Large intestine (tissue), 3 donors: ENCODE measurements around the gene CLASP1. TPM values are rescaled to one million over a fixed set of nuclear protein-coding genes. Genes with fewer than 3 reads are reported as not detected.

Experiments
- DNase-seq, 2 donors: peaks; one replicate each; pipeline versions ENCODE4 v3.0.0 to v3.0.0-alpha.2; 2013
- H3K27ac ChIP-seq: one replicate; pipeline ENCODE4 v1.5.1; 2013; ENCODE audit warnings: low read length
- H3K27me3 ChIP-seq: 2 replicates; pipeline ENCODE4 v1.6.1; 2013; ENCODE audit warnings: low read length; ENCODE audit not compliant: control insufficient read depth, insufficient read depth
- H3K36me3 ChIP-seq: 2 replicates; pipeline ENCODE4 v1.6.1; 2013; ENCODE audit warnings: low read length; ENCODE audit not compliant: control insufficient read depth, insufficient read depth
- H3K4me1 ChIP-seq: one replicate; pipeline ENCODE4 v1.6.1; 2013; ENCODE audit warnings: low read length; ENCODE audit not compliant: control insufficient read depth, insufficient read depth
- H3K4me3 ChIP-seq: one replicate; pipeline ENCODE4 v1.5.1; 2013; ENCODE audit warnings: low read length
- H3K9me3 ChIP-seq: one replicate; pipeline ENCODE4 v1.6.1; 2013; ENCODE audit warnings: mild to moderate bottlenecking, low read depth, low read length, moderate library complexity; ENCODE audit not compliant: control insufficient read depth
- WGBS: methylation state at CpG from one replicate; pipeline ENCODE4 v1.1.5; 2013; ENCODE audit warnings: low lambda C conversion rate; ENCODE audit not compliant: insufficient coverage; 5-methylcytosine and 5-hydroxymethylcytosine counted together
- polyA plus RNA-seq: library from polyadenylated mRNA; unstranded; fragments of 120-200 nt; gene quantifications from one replicate; pipeline ENCODE4 v1.2.1, GENCODE V29; 2013

Gene CLASP1
- polyA plus RNA-seq, 1 donor, result 31.8 TPM

DNA sequence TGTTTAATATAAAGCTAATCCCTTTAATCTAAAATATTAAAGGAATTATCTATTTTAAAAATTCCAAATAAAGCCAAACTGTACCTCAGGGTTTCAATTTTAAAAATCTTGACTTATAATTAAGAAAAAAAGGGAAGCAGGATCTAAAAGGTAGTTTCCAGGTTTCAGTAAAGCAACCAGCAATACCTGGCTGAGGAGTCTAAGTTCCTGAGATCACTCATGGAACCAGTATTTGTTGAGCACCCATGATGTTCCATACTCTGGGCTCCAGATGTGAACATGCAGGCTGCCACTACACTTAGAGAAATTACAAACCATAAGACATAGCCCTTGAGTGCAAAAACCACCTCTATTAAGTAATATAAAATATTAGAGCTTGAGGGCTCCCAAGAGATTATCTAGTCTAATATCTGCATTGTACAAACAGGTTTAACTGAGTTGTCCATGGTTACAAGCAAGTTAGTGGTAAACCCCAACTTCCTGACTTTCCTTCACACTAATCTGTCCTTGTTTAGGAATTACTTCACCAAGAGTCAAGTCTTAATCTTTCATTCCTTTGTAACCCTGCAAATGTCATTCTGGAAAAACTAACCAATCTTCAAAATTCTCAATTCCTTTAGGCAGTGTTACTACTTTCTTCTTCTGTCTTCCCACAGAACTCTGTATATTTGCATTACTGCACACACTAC lies 49.2 kb downstream of the CLASP1 start:
- no peak for DNase-seq
- Histone ChIP-seq H3K27ac (no peak overlapping the region), H3K27me3 (no peaks in the 10 kb centered on the region), H3K4me3 (no peak overlapping the region), H3K4me1 (no peaks in the 10 kb centered on the region), H3K9me3 (no peaks in the 10 kb centered on the region), H3K36me3 (peaks cover 10% of the 10 kb centered on the region)

DNA sequence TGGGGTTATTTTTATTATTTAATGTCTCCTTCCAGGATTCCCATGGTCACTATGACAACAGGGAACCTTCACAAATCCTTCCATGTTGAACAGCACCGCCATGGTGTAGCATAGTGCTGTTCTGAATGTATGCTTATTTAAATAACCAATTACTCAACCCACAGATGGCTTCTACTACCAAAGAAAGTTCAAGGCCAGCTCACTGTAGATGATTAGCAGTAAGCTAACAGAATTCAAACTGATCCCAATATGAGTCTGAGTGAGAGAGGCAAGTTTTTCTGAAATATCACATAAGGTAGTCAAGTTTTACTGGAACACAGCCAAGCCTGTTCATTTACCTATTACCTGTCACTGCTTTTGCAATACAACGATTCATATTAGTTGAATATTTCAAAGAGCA lies 51.2 kb downstream of the CLASP1 start:
- no peaks in the 10 kb centered on the region for H3K9me3 ChIP-seq
- H3K27me3 ChIP-seq, result no peaks in the 10 kb centered on the region
- H3K27ac ChIP-seq, result no peak overlapping the region
- no peaks in the 10 kb centered on the region for H3K36me3 ChIP-seq
- H3K4me1 ChIP-seq, result no peaks in the 10 kb centered on the region
- DNase-seq, result no peak
- H3K4me3 ChIP-seq, result no peak overlapping the region
- WGBS, result 75% methylated on average over 1 of the region's 2 CpGs

DNA sequence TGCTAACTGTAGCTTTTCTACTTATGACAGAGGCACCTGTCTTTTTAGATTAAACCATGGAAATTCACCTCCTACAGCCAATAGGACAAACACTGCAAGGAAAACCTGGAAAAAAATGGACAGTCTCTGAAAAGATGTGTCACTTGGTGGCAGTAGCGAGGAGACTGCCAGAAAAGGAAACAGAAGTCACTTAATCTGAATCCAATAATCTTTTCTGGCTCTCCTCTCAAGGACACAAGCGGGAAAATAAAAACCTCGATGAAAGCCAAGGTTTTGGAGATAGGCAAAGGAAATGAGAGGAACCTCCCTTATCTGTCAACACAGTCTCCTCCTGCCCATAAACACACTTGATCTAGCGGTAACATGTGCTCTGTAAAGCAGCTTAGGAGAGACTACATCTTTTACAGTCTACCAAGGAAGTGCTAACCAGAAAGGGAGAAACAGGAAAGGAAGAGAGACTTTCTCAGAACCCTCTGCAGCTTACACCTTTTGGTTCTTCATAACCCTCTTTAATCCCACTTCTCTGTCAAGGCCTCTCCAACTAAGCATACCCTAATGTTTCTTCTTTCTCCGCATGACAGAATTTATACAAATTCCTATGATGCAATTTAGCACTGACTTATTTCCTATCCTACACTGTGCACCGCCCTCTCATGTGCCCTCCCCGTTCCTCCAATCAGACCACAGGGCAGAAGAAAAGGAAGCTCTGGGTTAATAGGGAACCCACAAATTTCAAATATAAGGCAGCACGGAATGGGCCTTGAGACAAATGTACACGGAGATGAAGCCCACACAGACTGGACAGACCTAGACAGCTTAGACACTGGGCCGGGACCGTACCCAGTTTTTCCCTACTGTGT lies 52.8 kb downstream of the CLASP1 start:
- Histone ChIP-seq H3K9me3 (no peaks in the 10 kb centered on the region), H3K27me3 (no peaks in the 10 kb centered on the region), H3K36me3 (no peaks in the 10 kb centered on the region), H3K4me3 (no peak overlapping the region), H3K4me1 (no peaks in the 10 kb centered on the region), H3K27ac (peak overlapping the region; percentile 38)
- WGBS, result no CpG with 5 or more reads among the region's 11 CpGs
- DNase-seq, result peak; percentile 13 to 66

DNA sequence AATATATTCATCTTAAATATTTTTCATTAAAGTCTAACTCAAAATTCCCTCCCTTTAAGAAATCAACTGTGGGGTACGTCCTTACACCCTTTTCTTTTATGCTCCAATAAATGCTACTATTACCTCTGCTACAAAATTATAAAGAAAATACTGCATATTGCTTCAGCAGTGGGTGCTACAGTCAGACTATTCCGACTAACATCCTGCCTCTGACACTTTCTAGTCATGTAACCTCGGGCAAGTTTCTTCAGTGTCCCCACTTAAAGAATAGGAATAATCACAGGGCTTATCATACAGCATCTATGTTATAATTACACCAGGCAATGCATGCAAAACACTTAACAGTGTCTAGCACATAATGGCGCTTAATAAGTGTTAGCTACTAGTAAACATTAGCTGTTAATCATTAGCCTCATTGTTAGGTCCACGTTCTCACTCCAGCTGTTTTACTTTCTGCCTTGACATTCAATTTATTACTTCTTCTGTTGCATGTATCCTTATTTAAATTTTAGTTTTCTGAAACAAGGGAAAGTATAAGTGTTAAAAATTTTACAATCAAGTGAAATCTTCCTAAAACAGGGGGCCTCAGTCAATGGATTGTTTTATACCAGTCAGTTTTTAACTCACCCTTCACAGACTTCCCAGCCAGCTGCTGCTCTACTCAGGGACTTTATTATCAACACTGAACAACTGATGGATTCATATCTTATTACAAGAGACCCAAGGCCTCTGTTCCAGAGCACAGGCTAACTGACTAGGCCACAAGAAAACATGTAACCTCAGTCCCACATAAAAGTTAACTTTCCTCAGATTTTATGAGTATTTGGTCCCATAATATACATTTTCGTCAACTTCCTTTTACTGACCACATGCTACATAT lies 54.0 kb downstream of the CLASP1 start:
- Histone ChIP-seq H3K27ac (no peak overlapping the region), H3K4me1 (no peaks in the 10 kb centered on the region), H3K9me3 (no peaks in the 10 kb centered on the region), H3K4me3 (no peak overlapping the region), H3K36me3 (no peaks in the 10 kb centered on the region), H3K27me3 (no peaks in the 10 kb centered on the region)
- peak; percentile 12 to 52 for DNase-seq
- WGBS, result 50% methylated on average over 2 of the region's 6 CpGs

DNA sequence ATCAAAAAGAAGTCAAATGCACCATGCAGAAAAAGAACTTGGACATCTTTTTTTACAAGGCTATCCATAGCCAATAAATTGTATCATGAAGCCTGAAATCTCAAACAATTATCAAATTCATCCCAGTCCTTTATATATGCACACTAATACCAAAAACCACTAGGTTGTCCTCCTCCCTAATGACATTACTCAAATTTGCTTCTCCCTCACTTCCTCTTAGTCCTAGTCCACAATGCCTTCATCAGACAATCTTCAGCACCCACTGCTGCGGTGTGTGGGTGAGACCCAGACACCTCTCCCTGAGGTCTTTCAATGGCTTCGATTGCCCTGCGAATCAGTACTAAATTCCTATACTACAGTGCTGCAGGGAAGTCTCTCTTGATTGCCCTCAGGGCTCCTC lies 58.1 kb downstream of the CLASP1 start:
- Histone ChIP-seq H3K4me1 (no peaks in the 10 kb centered on the region), H3K36me3 (peaks cover 5% of the 10 kb centered on the region), H3K4me3 (no peak overlapping the region), H3K9me3 (no peaks in the 10 kb centered on the region), H3K27me3 (no peaks in the 10 kb centered on the region), H3K27ac (no peak overlapping the region)
- DNase-seq, result no peak
- no CpG with 5 or more reads among the region's 3 CpGs for whole genome bisulfite sequencing

DNA sequence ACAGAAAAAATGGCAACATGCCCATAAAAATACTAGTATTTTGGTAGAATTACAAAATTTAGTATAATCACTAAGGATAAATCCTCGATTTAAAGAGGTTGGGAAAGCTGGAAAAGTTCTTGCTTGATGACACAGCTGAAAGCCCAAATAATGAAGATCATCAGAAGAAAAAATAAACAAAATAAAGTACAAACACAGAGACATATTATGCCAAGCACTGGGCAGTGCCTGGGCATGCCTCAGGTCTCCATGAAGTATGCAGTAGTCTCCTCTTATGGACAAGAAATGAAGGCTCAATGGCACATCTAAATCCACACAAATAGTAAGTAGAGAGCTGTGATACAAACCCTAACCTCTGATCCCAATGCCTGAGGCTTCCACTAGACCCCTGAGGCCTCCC lies 60.9 kb downstream of the CLASP1 start:
- WGBS, result 100% methylated on average over 1 of the region's 1 CpG
- Histone ChIP-seq H3K27me3 (no peaks in the 10 kb centered on the region), H3K4me1 (no peaks in the 10 kb centered on the region), H3K9me3 (no peaks in the 10 kb centered on the region), H3K36me3 (peaks cover 5% of the 10 kb centered on the region), H3K27ac (no peak overlapping the region), H3K4me3 (no peak overlapping the region)
- DNase-seq, result no peak

DNA sequence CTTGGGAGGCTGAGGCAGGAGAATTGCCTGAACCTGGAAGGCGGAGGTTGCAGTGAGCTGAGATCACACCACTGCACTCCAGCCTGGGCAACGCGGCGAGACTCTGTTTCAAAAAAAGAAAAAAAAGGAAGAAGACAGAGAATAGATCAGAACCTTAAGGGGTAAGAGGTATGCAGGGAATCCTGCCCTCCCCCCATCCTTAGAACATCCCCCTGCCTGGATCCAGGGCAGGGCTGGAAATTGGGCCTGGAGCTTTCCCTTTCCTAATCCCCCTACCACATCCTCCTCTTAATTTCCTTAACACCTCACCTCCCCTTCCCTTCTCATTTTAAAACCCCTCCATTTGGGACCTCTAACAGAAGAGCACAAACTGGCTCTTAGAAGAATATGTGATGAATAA lies 62.1 kb downstream of the CLASP1 start:
- WGBS, result no CpG with 5 or more reads among the region's 4 CpGs
- Histone ChIP-seq H3K4me3 (no peak overlapping the region), H3K36me3 (peaks cover 5% of the 10 kb centered on the region), H3K9me3 (no peaks in the 10 kb centered on the region), H3K4me1 (no peaks in the 10 kb centered on the region), H3K27me3 (no peaks in the 10 kb centered on the region), H3K27ac (no peak overlapping the region)
- DNase-seq, result no peak

DNA sequence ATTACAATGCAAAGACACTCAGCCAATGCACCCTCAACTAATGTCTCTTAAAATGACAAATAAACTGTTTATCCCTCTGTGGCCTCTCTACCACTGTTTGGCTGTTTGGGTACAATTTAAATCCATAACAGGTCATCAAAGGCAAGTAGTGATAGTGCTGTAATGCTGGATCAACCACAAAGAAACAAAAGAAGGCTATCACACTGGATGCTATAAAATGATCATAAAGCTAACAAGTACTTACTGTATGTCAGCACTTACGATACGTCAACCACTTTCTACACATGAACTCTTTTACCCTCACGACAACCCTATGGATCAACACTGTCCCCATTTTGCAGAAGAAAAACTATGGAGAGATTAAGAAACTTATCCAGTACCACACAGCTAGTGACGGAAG lies 64.5 kb downstream of the CLASP1 start:
- H3K36me3 ChIP-seq, result peaks cover 5% of the 10 kb centered on the region
- WGBS, result 75% methylated on average over 2 of the region's 4 CpGs
- H3K27ac ChIP-seq, result no peak overlapping the region

DNA sequence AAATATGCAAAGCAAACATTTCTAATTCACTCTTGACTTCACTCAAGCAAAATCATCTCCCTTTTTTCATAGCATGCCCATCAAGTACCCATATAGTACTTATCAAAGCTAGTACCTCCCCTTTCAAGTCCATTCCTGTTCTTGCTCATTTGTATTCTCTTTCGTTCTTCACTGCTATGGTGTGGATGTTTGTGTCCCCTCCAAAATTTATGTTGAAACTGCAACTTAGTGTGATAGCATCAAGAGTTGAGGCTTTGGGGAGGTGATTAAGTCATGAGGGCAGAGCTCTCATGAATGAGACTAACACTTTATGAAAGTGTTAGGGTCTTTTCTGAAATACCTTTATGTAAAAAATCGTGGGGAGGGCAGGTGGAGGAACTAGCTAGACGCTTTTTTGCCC lies 65.7 kb downstream of the CLASP1 start:
- WGBS, result 100% methylated on average over 3 of the region's 3 CpGs

More for the DNA sequence above, 64.5 kb downstream of the CLASP1 start:
- Histone ChIP-seq H3K4me1 (no peaks in the 10 kb centered on the region), H3K27me3 (no peaks in the 10 kb centered on the region), H3K4me3 (no peak overlapping the region), H3K9me3 (no peaks in the 10 kb centered on the region)
- no peak for DNase-seq

DNA sequence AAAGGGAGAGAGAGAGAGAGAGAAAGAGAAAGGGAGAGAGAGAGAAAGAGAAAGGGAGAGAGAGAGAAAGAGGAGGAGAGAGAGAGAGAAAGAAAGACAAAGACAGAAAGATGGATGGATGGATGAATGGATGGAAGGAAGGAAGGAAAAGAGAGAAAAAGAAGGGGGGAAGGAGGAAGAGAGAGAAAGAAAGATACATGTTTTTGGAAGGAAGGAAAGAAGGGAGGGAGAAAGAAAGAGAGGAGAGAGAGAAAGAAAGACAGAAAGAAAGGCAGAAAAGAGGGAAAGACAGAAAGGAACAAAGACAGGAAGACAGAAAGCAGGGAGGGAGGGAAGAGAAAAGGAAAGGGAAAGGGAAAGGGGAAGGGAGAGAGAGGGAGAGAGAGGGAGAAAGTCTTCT lies 67.0 kb downstream of the CLASP1 start:
- H3K36me3 ChIP-seq, result no peaks in the 10 kb centered on the region
- no peak overlapping the region for H3K4me3 ChIP-seq
- H3K4me1 ChIP-seq, result no peaks in the 10 kb centered on the region
- no peak for DNase-seq
- H3K9me3 ChIP-seq, result no peaks in the 10 kb centered on the region
- H3K27ac ChIP-seq, result no peak overlapping the region
- no peaks in the 10 kb centered on the region for H3K27me3 ChIP-seq

More for the DNA sequence above, 65.7 kb downstream of the CLASP1 start:
- Histone ChIP-seq H3K27me3 (no peaks in the 10 kb centered on the region), H3K36me3 (peaks cover 2% of the 10 kb centered on the region), H3K4me1 (no peaks in the 10 kb centered on the region), H3K27ac (no peak overlapping the region), H3K9me3 (no peaks in the 10 kb centered on the region), H3K4me3 (no peak overlapping the region)
- DNase-seq, result no peak
